SK-N-MC (cell line): ENCODE data around the gene DIAPH3.

ENCODE experiments used
- EZH2 ChIP-seq: fragments of 200-600 bp; sonication (generic); IDR thresholded peaks from one replicate; pipeline ENCODE4 v1.6.1; 2017; ENCODE audit warnings: antibody characterized with exemption
- FOXP2 ChIP-seq: optimal IDR thresholded peaks from 2 replicates; pipeline ENCODE3; 2011; ENCODE audit warnings: mild to moderate bottlenecking, moderate library complexity; ENCODE audit not compliant: insufficient read depth; ENCODE audit errors: extremely low read length, control extremely low read depth
- POLR2AphosphoS5 ChIP-seq: IDR thresholded peaks from 2 replicates; pipeline ENCODE4 v1.6.1; 2012; ENCODE audit warnings: mild to moderate bottlenecking, low read depth, low read length, borderline replicate concordance

GRCh38 chr13:59710996-59711701 lies 452.6 kb downstream of the DIAPH3 start:
- TF ChIP-seq FOXP2 = no peak
- TF ChIP-seq EZH2 = no peak
- no peak for TF ChIP-seq POLR2AphosphoS5
